Measurements from ENCODE around the gene PLEKHH1. TPM values are rescaled to one million over a fixed set of nuclear protein-coding genes. Genes with fewer than 3 reads are reported as not detected.

The PLEKHH1 gene
- total and polyA plus RNA-seq, 8 donors: 1.2 to 19.2 (median 15.3) TPM

DNA sequence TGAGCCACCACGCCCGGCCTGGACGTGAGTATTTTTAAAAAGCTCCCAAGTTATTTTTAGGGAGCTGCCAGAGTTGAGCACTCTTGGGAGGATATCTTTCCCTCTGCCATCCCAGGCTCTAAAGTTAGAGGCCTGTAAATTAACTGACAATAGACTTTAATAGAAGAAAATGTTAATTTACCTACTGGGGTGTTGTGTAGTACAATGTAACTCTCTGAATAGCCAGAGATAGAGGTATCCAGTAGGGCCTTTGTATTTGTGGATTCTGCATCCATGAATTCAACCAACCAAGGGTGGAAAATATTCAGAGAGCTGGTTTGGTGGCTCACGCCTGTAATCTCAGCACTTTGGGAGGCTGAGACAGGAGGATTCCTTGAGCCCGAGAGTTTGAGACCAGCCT is 74.6 kb downstream of the PLEKHH1 start:
- TF ChIP-seq, protein P1, sequence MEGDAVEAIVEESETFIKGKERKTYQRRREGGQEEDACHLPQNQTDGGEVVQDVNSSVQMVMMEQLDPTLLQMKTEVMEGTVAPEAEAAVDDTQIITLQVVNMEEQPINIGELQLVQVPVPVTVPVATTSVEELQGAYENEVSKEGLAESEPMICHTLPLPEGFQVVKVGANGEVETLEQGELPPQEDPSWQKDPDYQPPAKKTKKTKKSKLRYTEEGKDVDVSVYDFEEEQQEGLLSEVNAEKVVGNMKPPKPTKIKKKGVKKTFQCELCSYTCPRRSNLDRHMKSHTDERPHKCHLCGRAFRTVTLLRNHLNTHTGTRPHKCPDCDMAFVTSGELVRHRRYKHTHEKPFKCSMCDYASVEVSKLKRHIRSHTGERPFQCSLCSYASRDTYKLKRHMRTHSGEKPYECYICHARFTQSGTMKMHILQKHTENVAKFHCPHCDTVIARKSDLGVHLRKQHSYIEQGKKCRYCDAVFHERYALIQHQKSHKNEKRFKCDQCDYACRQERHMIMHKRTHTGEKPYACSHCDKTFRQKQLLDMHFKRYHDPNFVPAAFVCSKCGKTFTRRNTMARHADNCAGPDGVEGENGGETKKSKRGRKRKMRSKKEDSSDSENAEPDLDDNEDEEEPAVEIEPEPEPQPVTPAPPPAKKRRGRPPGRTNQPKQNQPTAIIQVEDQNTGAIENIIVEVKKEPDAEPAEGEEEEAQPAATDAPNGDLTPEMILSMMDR (IDR thresholded peaks at IDR 0.05): no peak
- H3K4me1 ChIP-seq: no peaks in the 10 kb centered on the region
- H3K9me3 ChIP-seq: no peaks in the 10 kb centered on the region
- intact Hi-C loops (cut with DNase I): no loop called here
- H3K36me3 ChIP-seq: no peaks in the 10 kb centered on the region
- no peak for DNase-seq
- ATAC-seq: no peak
- no peak overlapping the region for H3K27ac ChIP-seq
- H3K27me3 ChIP-seq: no peaks in the 10 kb centered on the region
- H3K4me3 ChIP-seq: no peak overlapping the region

DNA sequence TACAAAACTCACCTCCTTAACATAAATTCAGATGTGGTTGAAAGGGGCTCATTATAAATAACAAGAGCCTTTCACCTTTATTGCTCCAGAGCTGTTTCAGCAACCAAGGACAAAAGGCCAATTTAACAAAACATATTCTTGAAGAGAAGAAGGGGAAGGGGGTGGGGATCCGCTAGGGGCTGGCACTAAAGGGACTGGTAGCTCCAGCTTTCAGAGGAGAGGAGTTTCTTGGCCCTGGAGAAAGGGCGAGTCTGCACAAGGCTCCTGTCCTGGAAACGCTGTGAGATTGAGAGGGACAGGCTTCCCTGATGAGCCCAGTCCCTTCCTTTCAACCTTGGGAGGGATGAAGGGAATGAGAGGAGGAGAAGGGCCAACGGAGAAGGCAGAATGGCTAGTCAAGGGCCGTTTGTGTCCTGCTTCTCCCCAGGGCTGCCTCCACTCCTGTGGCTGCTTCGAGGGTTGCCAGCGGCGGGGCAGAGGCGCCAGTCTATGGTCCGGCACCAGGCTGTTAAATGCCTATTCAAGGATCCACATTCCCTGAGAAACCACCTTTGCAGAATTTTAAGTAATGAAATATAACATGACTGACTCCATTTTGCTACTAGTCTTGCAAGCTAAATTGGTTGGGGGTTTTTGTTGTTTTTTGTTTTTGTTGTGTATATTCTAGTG is 76.7 kb downstream of the PLEKHH1 start:
- TF ChIP-seq, protein P1 (IDR thresholded peaks at IDR 0.05): no peak
- intact Hi-C loops (cut with DNase I): no loop called here
- Histone ChIP-seq H3K9me3 (no peaks in the 10 kb centered on the region), H3K4me1 (no peaks in the 10 kb centered on the region), H3K27ac (no peak overlapping the region), H3K27me3 (no peaks in the 10 kb centered on the region), H3K4me3 (no peak overlapping the region), H3K36me3 (no peaks in the 10 kb centered on the region)
- ATAC-seq: no peak
- DNase-seq: no peak

DNA sequence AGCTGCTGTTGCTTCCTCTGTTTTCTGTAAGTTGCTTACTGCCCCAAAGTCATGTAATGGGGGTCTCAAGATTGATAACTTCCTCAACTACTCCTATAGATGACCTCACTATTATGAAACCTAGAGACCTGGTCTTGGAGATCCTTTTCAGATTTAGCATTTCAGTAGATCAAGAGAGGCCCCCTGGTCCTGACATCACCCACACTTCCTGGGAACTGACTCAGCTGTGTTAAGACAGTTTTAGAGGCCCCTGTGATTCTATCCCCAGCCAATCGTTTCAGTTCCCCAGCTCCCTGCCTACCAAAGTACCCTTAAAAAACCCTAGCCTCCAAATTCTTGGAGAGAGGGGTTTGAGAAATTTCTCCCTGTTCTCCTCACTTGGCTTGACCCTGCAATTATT is 77.4 kb downstream of the PLEKHH1 start:
- TF ChIP-seq, protein P1 (IDR thresholded peaks at IDR 0.05): no peak
- no peak for ATAC-seq
- Histone ChIP-seq H3K36me3 (no peaks in the 10 kb centered on the region), H3K9me3 (no peaks in the 10 kb centered on the region), H3K27ac (no peak overlapping the region), H3K27me3 (no peaks in the 10 kb centered on the region), H3K4me1 (no peaks in the 10 kb centered on the region), H3K4me3 (no peak overlapping the region)
- DNase-seq: no peak
- intact Hi-C loops (cut with DNase I): no loop called here

DNA sequence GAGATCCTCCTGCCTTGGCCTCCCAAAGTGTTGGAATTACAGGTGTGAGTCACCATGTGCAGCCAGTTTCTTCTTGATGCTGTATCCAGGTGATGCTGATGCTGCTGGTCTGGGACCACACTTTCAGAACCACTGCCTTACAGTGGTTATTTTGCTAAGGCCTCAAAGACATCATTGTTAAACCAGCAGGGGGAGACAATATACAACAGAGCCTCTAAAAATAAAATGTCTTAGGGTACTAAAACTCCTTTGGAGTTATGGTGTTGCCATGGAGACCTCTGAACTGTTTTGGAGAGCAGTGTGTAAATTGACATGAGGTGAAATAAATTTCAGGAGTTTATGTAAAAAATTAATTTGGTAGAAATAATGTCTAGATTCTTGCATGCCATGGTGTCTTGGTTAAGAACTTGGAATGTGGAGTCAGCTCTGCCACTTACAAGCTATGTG is 85.5 kb downstream of the PLEKHH1 start:
- H3K4me3 ChIP-seq: peak overlapping the region in 1 of 2 donors; percentile 58
- DNase-seq (peak in 2 of 4 donors; percentile 59 to 79), ATAC-seq (peak; percentile 62)
- peaks cover 10 to 35% of the 10 kb centered on the region in 2 donors for H3K4me1 ChIP-seq
- TF ChIP-seq, protein P1 (IDR thresholded peaks at IDR 0.05): peak; percentile 54 to 72
- intact Hi-C loops (cut with DNase I): no loop called here
- no peaks in the 10 kb centered on the region for H3K9me3 ChIP-seq
- peak overlapping the region; percentile 8 to 69 for H3K27ac ChIP-seq
- no peaks in the 10 kb centered on the region for H3K36me3 ChIP-seq
- H3K27me3 ChIP-seq: peaks cover 0 to 9% of the 10 kb centered on the region in 2 donors

DNA sequence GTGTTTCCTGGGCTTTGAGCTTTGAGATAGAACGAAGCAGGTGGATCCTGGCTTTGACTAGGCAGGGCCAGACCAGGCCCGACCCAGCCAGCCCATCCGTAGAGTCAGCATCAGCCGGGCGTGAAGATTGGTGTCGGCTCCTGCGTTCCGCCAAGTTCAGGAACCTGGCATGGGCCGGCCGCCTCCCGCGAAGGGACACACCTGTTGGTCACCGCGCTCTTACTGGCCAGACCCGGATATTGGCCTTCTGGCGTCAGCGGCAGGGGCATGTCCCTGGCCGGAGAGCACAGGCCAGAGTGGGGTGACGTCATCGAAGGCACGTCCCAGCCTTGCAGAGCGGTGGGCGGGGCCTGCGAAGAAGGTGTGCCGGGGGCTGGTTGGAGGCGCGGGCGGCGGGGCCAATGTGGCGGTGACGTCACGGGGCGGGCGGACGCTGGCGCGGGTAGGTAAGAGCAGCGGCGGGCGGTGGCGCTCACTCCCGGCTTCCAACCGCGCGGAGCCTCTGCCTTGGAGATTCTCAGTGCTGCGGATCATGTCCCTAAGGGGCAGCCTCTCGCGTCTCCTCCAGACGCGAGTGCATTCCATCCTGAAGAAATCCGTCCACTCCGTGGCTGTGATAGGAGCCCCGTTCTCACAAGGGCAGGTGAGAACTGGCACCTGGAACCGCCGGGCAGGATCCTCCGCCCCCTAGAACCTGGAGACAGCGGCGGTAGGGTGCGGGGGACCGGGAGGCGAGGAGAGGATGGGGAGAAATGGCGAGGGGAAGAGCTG is 86.5 kb downstream of the PLEKHH1 start, which contains the start of gene ARG2:
Gene ARG2, plus strand, starts transcription at position 475 of the 771 bp plus-strand sequence. Its CDS starts 58 bp downstream, at position 533.
- peak; percentile 81 to 100 (median 98) for DNase-seq

More for the DNA sequence above, 86.5 kb downstream of the PLEKHH1 start, which contains the start of gene ARG2:
- Histone ChIP-seq H3K27ac (peak within 1 kb of the TSS; percentile 8 to 69), H3K9me3 (no peaks in the 10 kb centered on the region), H3K4me1 (peaks cover 10 to 35% of the 10 kb centered on the region in 2 donors), H3K36me3 (no peaks in the 10 kb centered on the region), H3K27me3 (peaks cover 0 to 9% of the 10 kb centered on the region in 2 donors), H3K4me3 (peak within 1 kb of the TSS; percentile 32 to 58)
- intact Hi-C loops (cut with DNase I): no loop called here
- peak; percentile 96 for ATAC-seq
- TF ChIP-seq, protein P1 (IDR thresholded peaks at IDR 0.05): no peak
